IPS-20b (cell line): Measurements from ENCODE around the gene ZCCHC17.
"Not testable (repeated sequence)": the region's sequence is repeated elsewhere in the genome, so short reads cannot be mapped to it uniquely, and the experiment has no call there.

ENCODE experiments used
- H3K27ac ChIP-seq: one replicate; pipeline ENCODE4 v1.5.1; 2013; ENCODE audit warnings: low read length
- H3K27me3 ChIP-seq: 2 replicates; pipeline ENCODE4 v1.6.1; 2013; ENCODE audit warnings: mild to moderate bottlenecking, low read length, inconsistent platforms; ENCODE audit not compliant: insufficient read depth
- H3K36me3 ChIP-seq: 2 replicates; pipeline ENCODE4 v1.6.1; 2013; ENCODE audit warnings: low read depth, mild to moderate bottlenecking, inconsistent platforms, low read length, moderate library complexity; ENCODE audit not compliant: insufficient read depth
- H3K4me1 ChIP-seq: 2 replicates; pipeline ENCODE4 v1.6.1; 2013; ENCODE audit warnings: mild to moderate bottlenecking, control low read depth, inconsistent platforms, low read length, moderate library complexity; ENCODE audit not compliant: insufficient read depth
- H3K4me3 ChIP-seq: 2 replicates; pipeline ENCODE4 v1.5.1; 2013; ENCODE audit warnings: mild to moderate bottlenecking, low read length, inconsistent platforms
- H3K9ac ChIP-seq: 2 replicates; pipeline ENCODE4 v1.6.1; 2013; ENCODE audit warnings: low read depth, mild to moderate bottlenecking, inconsistent platforms, low read length, moderate library complexity
- H3K9me3 ChIP-seq: 2 replicates; pipeline ENCODE4 v1.6.1; 2013; ENCODE audit warnings: mild to moderate bottlenecking, low read depth, low read length, inconsistent platforms; ENCODE audit not compliant: insufficient read depth

ZCCHC17 gene

GRCh38 chr1:31296486-31297276 is at the start of gene ZCCHC17, which contains the start of gene SNRNP40:
Gene ZCCHC17, plus strand, starts transcription at chr1:31297032. Its CDS starts 13,067 bp downstream, at chr1:31310099.
Gene SNRNP40, minus strand, starts transcription at chr1:31296788. Its CDS starts 37 bp downstream, at chr1:31296751.
- Histone ChIP-seq H3K9ac (peak within 1 kb of the TSS; percentile 93), H3K9me3 (no peaks in the 10 kb centered on the region), H3K4me1 (peaks cover 5% of the 10 kb centered on the region), H3K27me3 (no peaks in the 10 kb centered on the region), H3K4me3 (peak within 1 kb of the TSS; percentile 84), H3K36me3 (peaks cover 31% of the 10 kb centered on the region), H3K27ac (peak within 1 kb of the TSS; percentile 79)

DNA sequence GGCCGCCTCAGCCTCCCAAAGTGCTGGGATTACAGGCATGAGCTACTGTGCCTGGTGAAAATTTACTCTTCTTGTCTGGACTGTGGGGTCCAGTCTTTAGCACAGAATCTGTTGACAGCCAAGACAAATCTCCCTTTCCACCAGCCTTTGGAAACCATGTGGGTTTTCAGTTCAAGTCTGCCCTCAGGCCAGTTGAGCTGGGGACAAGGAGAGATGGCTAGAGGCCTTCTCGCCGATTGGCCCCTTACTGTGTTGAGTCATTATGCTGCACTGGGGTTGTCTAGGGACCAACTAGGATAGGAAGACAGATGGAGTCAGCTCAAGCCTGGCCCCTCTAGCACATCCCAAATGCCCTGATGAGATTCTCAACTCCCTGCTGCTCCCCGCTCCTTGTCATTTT is 48.6 kb upstream of the ZCCHC17 start:
- H3K4me3 ChIP-seq = no peak overlapping the region
- no peaks in the 10 kb centered on the region for H3K4me1 ChIP-seq
- H3K9me3 ChIP-seq = no peaks in the 10 kb centered on the region
- no peaks in the 10 kb centered on the region for H3K27me3 ChIP-seq
- no peak overlapping the region for H3K9ac ChIP-seq
- H3K27ac ChIP-seq = no peak overlapping the region
- H3K36me3 ChIP-seq = no peaks in the 10 kb centered on the region

- Histone ChIP-seq H3K9me3 (no peaks in the 10 kb centered on the region), H3K36me3 (no peaks in the 10 kb centered on the region), H3K9ac (no peak overlapping the region), H3K4me1 (no peaks in the 10 kb centered on the region), H3K27ac (no peak overlapping the region), H3K4me3 (no peak overlapping the region), H3K27me3 (no peaks in the 10 kb centered on the region)
These were observed 47.0 kb upstream of the ZCCHC17 start for GRCh38 chr1:31249854-31250253.

DNA sequence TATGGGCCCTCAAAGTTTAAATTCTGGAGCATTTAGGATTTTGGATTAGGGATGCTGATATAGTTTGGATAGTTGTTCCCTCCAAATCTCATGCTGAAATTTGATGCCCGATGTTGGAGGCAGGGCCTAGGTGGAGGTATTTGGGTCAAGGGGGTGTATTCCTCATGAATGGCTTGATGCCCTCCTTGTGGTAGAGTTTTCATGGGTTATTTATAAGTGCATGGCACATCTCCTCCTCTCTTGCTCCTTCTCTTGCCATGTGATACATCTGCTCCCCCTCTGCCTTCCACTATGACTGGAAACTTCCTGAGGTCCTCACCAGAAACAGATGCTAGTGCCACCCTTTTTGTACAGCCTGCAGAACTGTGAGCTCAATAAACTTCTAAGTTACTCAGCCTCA is 39.6 kb upstream of the ZCCHC17 start:
- peaks cover 52% of the 10 kb centered on the region for H3K36me3 ChIP-seq
- no peak overlapping the region for H3K9ac ChIP-seq
- H3K27ac ChIP-seq = no peak overlapping the region
- H3K9me3 ChIP-seq = no peaks in the 10 kb centered on the region
- no peaks in the 10 kb centered on the region for H3K4me1 ChIP-seq
- H3K27me3 ChIP-seq = no peaks in the 10 kb centered on the region
- no peak overlapping the region for H3K4me3 ChIP-seq

DNA sequence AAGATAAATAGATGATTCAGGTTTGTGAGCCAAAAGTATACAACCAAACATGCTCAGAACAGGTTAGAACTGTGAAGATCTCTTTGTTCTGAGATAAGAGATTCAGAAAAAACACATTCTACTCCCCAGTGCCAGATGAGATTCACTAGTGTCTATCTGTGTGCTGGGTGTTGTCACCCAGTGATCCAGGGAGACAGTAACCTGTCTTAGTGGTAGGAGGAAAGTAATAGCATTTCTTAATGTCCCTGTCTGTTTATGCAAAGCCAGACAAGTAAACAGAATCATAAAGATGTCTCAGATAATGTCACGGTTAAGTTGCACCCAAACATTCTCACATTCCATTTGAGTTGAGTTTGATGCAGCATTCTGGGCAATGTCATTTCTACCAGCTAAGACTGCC is 38.3 kb upstream of the ZCCHC17 start:
- no peak overlapping the region for H3K4me3 ChIP-seq
- H3K27me3 ChIP-seq = no peaks in the 10 kb centered on the region
- H3K4me1 ChIP-seq = no peaks in the 10 kb centered on the region
- H3K36me3 ChIP-seq = peaks cover 66% of the 10 kb centered on the region
- no peaks in the 10 kb centered on the region for H3K9me3 ChIP-seq
- no peak overlapping the region for H3K27ac ChIP-seq
- no peak overlapping the region for H3K9ac ChIP-seq

DNA sequence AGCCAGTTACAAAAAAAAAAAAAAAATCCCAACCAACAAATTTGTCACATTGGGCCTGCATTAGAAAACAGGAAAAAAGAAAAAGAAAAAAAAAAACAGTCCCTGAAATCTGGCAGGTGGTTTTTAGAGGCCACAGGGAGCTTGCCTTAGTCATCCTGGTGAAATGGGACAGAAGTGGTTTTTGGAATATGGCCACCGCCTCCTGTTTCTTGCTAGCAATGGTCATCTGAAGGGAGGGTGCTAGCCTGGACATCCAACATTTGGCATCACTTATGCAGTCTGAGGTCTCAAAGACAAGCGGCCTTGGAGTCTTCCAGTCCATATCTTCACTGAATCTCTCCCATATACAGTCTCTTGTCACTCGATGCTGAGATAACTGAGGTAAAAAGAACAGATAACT is 37.1 kb upstream of the ZCCHC17 start:
- H3K36me3 ChIP-seq = peaks cover 77% of the 10 kb centered on the region
- H3K4me3 ChIP-seq = no peak overlapping the region

GRCh38 chr1:31261916-31262315 is 34.9 kb upstream of the ZCCHC17 start:
- H3K4me1 ChIP-seq = no peaks in the 10 kb centered on the region
- no peaks in the 10 kb centered on the region for H3K9me3 ChIP-seq
- H3K4me3 ChIP-seq = no peak overlapping the region
- H3K27me3 ChIP-seq = no peaks in the 10 kb centered on the region
- no peak overlapping the region for H3K9ac ChIP-seq
- peaks cover 95% of the 10 kb centered on the region for H3K36me3 ChIP-seq
- no peak overlapping the region for H3K27ac ChIP-seq

More for the DNA sequence above, 37.1 kb upstream of the ZCCHC17 start:
- H3K27me3 ChIP-seq = no peaks in the 10 kb centered on the region
- H3K27ac ChIP-seq = no peak overlapping the region
- no peaks in the 10 kb centered on the region for H3K9me3 ChIP-seq
- H3K4me1 ChIP-seq = no peaks in the 10 kb centered on the region
- H3K9ac ChIP-seq = no peak overlapping the region

DNA sequence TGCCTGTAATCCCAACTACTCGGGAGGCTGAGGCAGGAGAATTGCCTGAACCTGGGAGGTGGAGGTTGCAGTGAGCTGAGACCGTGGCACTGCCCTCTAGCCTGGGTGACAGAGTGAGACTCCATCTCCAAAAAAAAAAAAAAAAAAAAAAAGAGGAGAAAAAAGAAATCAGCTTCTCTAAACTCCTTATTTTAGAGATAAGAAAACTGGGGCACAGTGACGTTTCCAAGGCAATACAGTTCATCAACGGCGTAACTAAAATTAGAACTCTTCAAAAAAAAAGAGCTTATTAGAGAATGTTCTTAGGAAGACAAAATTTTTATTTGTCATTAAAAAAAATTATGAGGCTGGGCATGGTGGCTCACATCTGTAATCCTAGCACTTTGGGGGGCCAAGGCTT is 34.4 kb upstream of the ZCCHC17 start:
- not testable (repeated sequence) for H3K4me1 ChIP-seq, H3K9ac ChIP-seq, H3K27ac ChIP-seq, H3K27me3 ChIP-seq, H3K9me3 ChIP-seq, H3K4me3 ChIP-seq
- peaks cover 95% of the 10 kb centered on the region for H3K36me3 ChIP-seq

GRCh38 chr1:31263408-31263807 is 33.4 kb upstream of the ZCCHC17 start:
- Histone ChIP-seq H3K4me3 (no peak overlapping the region), H3K36me3 (peaks cover 95% of the 10 kb centered on the region), H3K27me3 (no peaks in the 10 kb centered on the region), H3K27ac (no peak overlapping the region), H3K9me3 (no peaks in the 10 kb centered on the region), H3K4me1 (no peaks in the 10 kb centered on the region), H3K9ac (no peak overlapping the region)

- Histone ChIP-seq H3K36me3 (peaks cover 96% of the 10 kb centered on the region), H3K9me3 (no peaks in the 10 kb centered on the region)
These were observed 31.9 kb upstream of the ZCCHC17 start for GRCh38 chr1:31264790-31265386.

GRCh38 chr1:31266547-31266946 is 30.3 kb upstream of the ZCCHC17 start:
- no peak overlapping the region for H3K4me3 ChIP-seq
- no peaks in the 10 kb centered on the region for H3K9me3 ChIP-seq
- no peak overlapping the region for H3K27ac ChIP-seq
- H3K9ac ChIP-seq = no peak overlapping the region
- H3K36me3 ChIP-seq = peaks cover 98% of the 10 kb centered on the region
- no peaks in the 10 kb centered on the region for H3K27me3 ChIP-seq
- no peaks in the 10 kb centered on the region for H3K4me1 ChIP-seq

More at GRCh38 chr1:31264790-31265386, 31.9 kb upstream of the ZCCHC17 start:
- Histone ChIP-seq H3K4me3 (no peak overlapping the region), H3K9ac (no peak overlapping the region), H3K27ac (no peak overlapping the region), H3K27me3 (no peaks in the 10 kb centered on the region), H3K4me1 (no peaks in the 10 kb centered on the region)

DNA sequence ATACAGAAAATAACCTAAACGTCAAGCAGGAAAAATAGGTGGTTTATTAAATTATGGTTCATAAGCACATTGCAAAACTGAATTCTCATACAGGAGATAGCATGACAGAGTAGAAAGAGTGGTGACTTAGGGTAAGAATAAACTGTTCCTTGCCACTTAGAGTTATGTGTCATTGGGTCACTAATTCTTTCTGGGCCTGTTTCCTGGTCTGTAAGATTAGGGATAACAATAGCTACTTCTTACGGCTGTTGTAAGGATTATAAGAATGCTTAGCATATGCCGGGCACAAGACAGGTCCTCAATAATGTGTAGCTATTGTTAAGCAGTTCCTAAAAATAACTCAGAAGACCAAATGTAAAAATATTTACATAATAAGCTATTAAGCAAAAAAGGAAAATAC is 24.5 kb upstream of the ZCCHC17 start:
- Histone ChIP-seq H3K4me3 (no peak overlapping the region), H3K27me3 (no peaks in the 10 kb centered on the region), H3K9ac (no peak overlapping the region), H3K4me1 (no peaks in the 10 kb centered on the region), H3K36me3 (peaks cover 96% of the 10 kb centered on the region), H3K9me3 (no peaks in the 10 kb centered on the region), H3K27ac (no peak overlapping the region)
